ENCODE data around the gene ATP8B1. TPM values are rescaled to one million over a fixed set of nuclear protein-coding genes. Genes with fewer than 3 reads are reported as not detected.

ATP8B1 gene
- total and polyA plus RNA-seq, 2 experiments from 2014 or later: 7.9 to 38.4 TPM

GRCh38 chr18:57807336-57808117 is 4.4 kb upstream of the ATP8B1 start:
- 61% methylated on average over 2 of the region's 2 CpGs for WGBS (ENCODE audit: low lambda C conversion rate, missing lambda C conversion rate)
- Histone ChIP-seq H3K4me2 (no peak overlapping the region), H3K79me2 (peaks cover 2% of the 10 kb centered on the region), H3K9me2 (replicated peaks; ENCODE audit: insufficient read depth) (no peaks in the 10 kb centered on the region), H3K4me3 (no peak overlapping the region), H3K9me3 (ENCODE audit: low read depth) (no peaks in the 10 kb centered on the region), H3K4me1 (ENCODE audit: insufficient read depth) (no peaks in the 10 kb centered on the region), H3K36me3 (replicated peaks; ENCODE audit: insufficient read depth, low read depth) (no peaks in the 10 kb centered on the region), H3K27me3 (no peaks in the 10 kb centered on the region), H4K20me1 (ENCODE audit: insufficient read depth, poor library complexity, severe bottlenecking) (no peaks in the 10 kb centered on the region), H3K27ac (no peak overlapping the region), H2AFZ (no peak overlapping the region)
- no peak for DNase-seq (ENCODE audit: low spot score)
- TF ChIP-seq, protein P1, sequence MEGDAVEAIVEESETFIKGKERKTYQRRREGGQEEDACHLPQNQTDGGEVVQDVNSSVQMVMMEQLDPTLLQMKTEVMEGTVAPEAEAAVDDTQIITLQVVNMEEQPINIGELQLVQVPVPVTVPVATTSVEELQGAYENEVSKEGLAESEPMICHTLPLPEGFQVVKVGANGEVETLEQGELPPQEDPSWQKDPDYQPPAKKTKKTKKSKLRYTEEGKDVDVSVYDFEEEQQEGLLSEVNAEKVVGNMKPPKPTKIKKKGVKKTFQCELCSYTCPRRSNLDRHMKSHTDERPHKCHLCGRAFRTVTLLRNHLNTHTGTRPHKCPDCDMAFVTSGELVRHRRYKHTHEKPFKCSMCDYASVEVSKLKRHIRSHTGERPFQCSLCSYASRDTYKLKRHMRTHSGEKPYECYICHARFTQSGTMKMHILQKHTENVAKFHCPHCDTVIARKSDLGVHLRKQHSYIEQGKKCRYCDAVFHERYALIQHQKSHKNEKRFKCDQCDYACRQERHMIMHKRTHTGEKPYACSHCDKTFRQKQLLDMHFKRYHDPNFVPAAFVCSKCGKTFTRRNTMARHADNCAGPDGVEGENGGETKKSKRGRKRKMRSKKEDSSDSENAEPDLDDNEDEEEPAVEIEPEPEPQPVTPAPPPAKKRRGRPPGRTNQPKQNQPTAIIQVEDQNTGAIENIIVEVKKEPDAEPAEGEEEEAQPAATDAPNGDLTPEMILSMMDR (IDR thresholded peaks at IDR 0.05; ENCODE audit: poor library complexity): no peak
- TF ChIP-seq EZH2phosphoT487 (IDR thresholded peaks at IDR 0.05; ENCODE audit: low read depth, severe bottlenecking, unreplicated experiment) (no peak), EZH2 (IDR thresholded peaks at IDR 0.05; ENCODE audit: borderline replicate concordance) (no peak)

DNA sequence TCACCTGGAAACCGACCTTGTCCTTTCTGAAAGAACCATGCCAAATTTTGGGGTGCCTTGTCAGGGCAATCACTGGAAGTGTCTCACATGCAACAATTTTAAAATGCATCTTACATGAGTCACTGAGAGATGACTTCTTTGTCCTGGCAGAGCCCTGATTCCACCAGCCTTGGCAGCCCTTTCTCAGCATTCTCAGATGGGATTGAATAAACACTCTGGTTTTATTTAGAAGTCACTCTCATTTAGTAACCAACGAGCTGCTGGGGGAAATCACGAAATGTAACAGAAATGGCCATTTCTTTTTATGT is 3.8 kb upstream of the ATP8B1 start:
- TF ChIP-seq EZH2phosphoT487 (IDR thresholded peaks at IDR 0.05; ENCODE audit: low read depth, severe bottlenecking, unreplicated experiment): no peak
- TF ChIP-seq EZH2 (IDR thresholded peaks at IDR 0.05; ENCODE audit: borderline replicate concordance): no peak
- TF ChIP-seq, protein P1 (IDR thresholded peaks at IDR 0.05; ENCODE audit: poor library complexity): no peak
- WGBS (ENCODE audit: low lambda C conversion rate, missing lambda C conversion rate): 79% methylated on average over 3 of the region's 3 CpGs
- Histone ChIP-seq H3K27me3 (peaks cover 1% of the 10 kb centered on the region), H3K4me1 (ENCODE audit: insufficient read depth) (no peaks in the 10 kb centered on the region), H2AFZ (no peak overlapping the region), H3K4me2 (no peak overlapping the region), H3K9me3 (ENCODE audit: low read depth) (no peaks in the 10 kb centered on the region), H3K36me3 (replicated peaks; ENCODE audit: insufficient read depth, low read depth) (no peaks in the 10 kb centered on the region), H3K4me3 (no peak overlapping the region), H3K9me2 (replicated peaks; ENCODE audit: insufficient read depth) (no peaks in the 10 kb centered on the region), H3K79me2 (peaks cover 8% of the 10 kb centered on the region), H3K27ac (no peak overlapping the region), H4K20me1 (ENCODE audit: insufficient read depth, poor library complexity, severe bottlenecking) (no peaks in the 10 kb centered on the region)
- DNase-seq (ENCODE audit: low spot score): no peak

DNA sequence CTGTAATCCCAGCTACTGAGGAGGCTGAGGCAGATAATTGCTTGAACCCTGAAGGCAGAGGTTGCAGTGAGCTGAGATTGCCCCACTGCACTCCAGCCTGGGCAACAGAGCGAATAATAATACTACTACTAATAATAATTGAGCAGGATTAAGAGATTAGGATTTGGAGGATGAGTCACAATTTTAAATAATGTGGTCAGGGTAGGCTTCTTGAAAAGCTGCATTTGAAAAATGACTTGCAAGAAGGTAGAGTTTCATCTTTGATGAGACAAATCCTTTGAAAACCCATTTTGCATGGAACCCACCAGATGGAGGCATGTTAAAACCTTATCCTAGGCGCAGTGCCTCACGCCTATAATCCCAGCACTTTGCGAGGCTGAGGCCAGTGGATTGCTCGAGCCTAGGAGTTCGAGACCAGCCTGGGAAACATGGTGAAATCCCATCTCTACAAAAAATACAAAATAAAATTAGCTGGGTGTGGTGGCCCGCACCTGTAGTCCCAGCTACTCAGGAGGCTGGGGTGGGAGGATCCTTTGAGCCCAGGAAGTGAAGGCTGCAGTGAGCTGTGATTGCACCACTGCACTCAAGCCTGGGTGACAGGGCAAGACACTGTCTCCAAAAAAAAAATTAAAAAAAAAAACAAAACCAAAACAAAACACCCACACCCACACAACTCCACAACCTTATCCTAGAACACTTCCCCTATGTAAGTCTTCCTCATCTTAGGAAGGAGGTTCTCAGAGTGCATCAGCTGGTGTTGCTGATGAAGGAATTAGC is 3.3 kb upstream of the ATP8B1 start:
- Histone ChIP-seq H2AFZ (no peak overlapping the region), H3K27ac (no peak overlapping the region), H3K9me3 (ENCODE audit: low read depth) (no peaks in the 10 kb centered on the region), H4K20me1 (ENCODE audit: insufficient read depth, poor library complexity, severe bottlenecking) (no peaks in the 10 kb centered on the region), H3K27me3 (peaks cover 6% of the 10 kb centered on the region), H3K79me2 (peaks cover 13% of the 10 kb centered on the region), H3K36me3 (replicated peaks; ENCODE audit: insufficient read depth, low read depth) (no peaks in the 10 kb centered on the region), H3K4me2 (no peak overlapping the region), H3K9me2 (replicated peaks; ENCODE audit: insufficient read depth) (no peaks in the 10 kb centered on the region), H3K4me3 (no peak overlapping the region), H3K4me1 (ENCODE audit: insufficient read depth) (no peaks in the 10 kb centered on the region)
- DNase-seq (ENCODE audit: low spot score): no peak
- TF ChIP-seq EZH2phosphoT487 (IDR thresholded peaks at IDR 0.05; ENCODE audit: low read depth, severe bottlenecking, unreplicated experiment): no peak
- TF ChIP-seq, protein P1 (IDR thresholded peaks at IDR 0.05; ENCODE audit: poor library complexity): no peak
- no peak for TF ChIP-seq EZH2 (IDR thresholded peaks at IDR 0.05; ENCODE audit: borderline replicate concordance)
- WGBS (ENCODE audit: low lambda C conversion rate, missing lambda C conversion rate): 90% methylated on average over 7 of the region's 7 CpGs

Measured in hepatocyte (in vitro differentiated cells).